ENCODE measurements around the gene STYX. TPM values are rescaled to one million over a fixed set of nuclear protein-coding genes. Genes with fewer than 3 reads are reported as not detected.

STYX gene
- total RNA-seq, 1 experiment from 2014 or later: 24.0 TPM

DNA sequence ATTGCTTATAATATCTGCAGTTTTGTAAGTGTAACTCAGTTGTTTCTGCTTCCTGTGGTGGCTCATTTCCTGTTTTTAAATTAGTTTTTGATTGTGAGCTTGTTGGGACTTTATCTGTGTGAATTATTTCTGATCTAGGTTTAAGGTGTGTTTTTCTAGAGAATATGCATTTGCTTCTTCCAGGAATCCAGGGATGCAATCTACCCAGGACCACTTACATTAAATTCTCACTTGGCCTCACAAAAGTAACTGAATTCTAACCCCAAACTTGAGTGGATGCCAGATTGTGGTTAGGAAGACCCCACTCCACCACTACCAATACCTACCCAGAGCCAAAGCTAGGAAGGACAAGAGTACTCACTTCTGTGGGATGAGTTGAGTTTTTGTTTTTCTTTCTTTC is 11.9 kb downstream of the STYX start:
- Histone ChIP-seq H3K4me1 (ENCODE audit: insufficient read depth, low read length) (no peaks in the 10 kb centered on the region), H3K56ac (ENCODE audit: insufficient read length, low read depth, low read length) (no peak overlapping the region), H3K9ac (ENCODE audit: extremely low read depth, insufficient read length, low read length) (no peak overlapping the region), H4K5ac (ENCODE audit: insufficient read length, low read depth, low read length) (no peak overlapping the region), H2AFZ (ENCODE audit: low read length) (no peak overlapping the region), H4K91ac (ENCODE audit: insufficient read length, low read depth, low read length) (no peak overlapping the region), H2BK5ac (ENCODE audit: insufficient read length, low read length) (no peak overlapping the region), H3K23ac (ENCODE audit: insufficient read length, low read depth, low read length) (no peak overlapping the region), H2BK15ac (ENCODE audit: low read depth, low read length) (no peak overlapping the region), H2BK12ac (ENCODE audit: insufficient read length, low read depth, low read length) (no peak overlapping the region), H3K23me2 (ENCODE audit: insufficient read length, low read depth, low read length, poor library complexity, severe bottlenecking) (no peaks in the 10 kb centered on the region), H2BK120ac (ENCODE audit: low read depth, low read length, poor library complexity, severe bottlenecking) (no peak overlapping the region), H3T11ph (ENCODE audit: low read length) (no peak overlapping the region), H3K9me3 (ENCODE audit: control insufficient read depth, low read depth, low read length) (no peaks in the 10 kb centered on the region), H4K20me1 (ENCODE audit: control insufficient read depth, insufficient read depth, insufficient read length) (no peaks in the 10 kb centered on the region), H3K4me2 (ENCODE audit: insufficient read depth, insufficient read length, low read length) (no peak overlapping the region), H3K27me3 (ENCODE audit: insufficient read depth, low read length) (no peaks in the 10 kb centered on the region), H3K79me2 (ENCODE audit: insufficient read depth, low read length) (peaks cover 9% of the 10 kb centered on the region; the same call in 1 of the 2 replicates), H2BK20ac (ENCODE audit: low read depth, low read length, poor library complexity, severe bottlenecking) (no peak overlapping the region), H3K18ac (ENCODE audit: insufficient read length, low read depth, low read length) (no peak overlapping the region), H3K27ac (ENCODE audit: insufficient read length, low read depth, low read length) (no peak overlapping the region), H3K4ac (ENCODE audit: low read depth, low read length) (no peak overlapping the region), H2AK5ac (ENCODE audit: insufficient read length, low read length) (no peak overlapping the region), H3K79me1 (ENCODE audit: insufficient read depth, low read depth, low read length, poor library complexity, severe bottlenecking) (peaks cover 3% of the 10 kb centered on the region), H4K8ac (replicated peaks; ENCODE audit: insufficient read length, low read depth, low read length) (no peak overlapping the region), H3K14ac (ENCODE audit: insufficient read depth, low read length) (no peak overlapping the region)
- no peak for DNase-seq
- Mint-ChIP-seq H3K9me3 (no peaks in the 10 kb centered on the region), H3K27me3 (ENCODE audit: low read depth) (no peaks in the 10 kb centered on the region), H3K4me3 (no peak overlapping the region), H3K4me1 (peaks cover 7 to 12% of the 10 kb centered on the region in 2 experiments), H3K27ac (peak overlapping the region in 1 of 3 experiments; percentile 71; a peak in 4 of 7 replicates), H3K36me3 (ENCODE audit: insufficient read depth in 1 of 3, low read depth in 3 of 3) (peaks cover 7 to 26% (median 18%) of the 10 kb centered on the region in 3 experiments; a peak in 5 of 7 replicates)
- TF ChIP-seq, protein P1, sequence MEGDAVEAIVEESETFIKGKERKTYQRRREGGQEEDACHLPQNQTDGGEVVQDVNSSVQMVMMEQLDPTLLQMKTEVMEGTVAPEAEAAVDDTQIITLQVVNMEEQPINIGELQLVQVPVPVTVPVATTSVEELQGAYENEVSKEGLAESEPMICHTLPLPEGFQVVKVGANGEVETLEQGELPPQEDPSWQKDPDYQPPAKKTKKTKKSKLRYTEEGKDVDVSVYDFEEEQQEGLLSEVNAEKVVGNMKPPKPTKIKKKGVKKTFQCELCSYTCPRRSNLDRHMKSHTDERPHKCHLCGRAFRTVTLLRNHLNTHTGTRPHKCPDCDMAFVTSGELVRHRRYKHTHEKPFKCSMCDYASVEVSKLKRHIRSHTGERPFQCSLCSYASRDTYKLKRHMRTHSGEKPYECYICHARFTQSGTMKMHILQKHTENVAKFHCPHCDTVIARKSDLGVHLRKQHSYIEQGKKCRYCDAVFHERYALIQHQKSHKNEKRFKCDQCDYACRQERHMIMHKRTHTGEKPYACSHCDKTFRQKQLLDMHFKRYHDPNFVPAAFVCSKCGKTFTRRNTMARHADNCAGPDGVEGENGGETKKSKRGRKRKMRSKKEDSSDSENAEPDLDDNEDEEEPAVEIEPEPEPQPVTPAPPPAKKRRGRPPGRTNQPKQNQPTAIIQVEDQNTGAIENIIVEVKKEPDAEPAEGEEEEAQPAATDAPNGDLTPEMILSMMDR (conservative IDR thresholded peaks at IDR 0.05): no peak

Measured in H9 (cell line).